CD4-positive, alpha-beta T cell treated with Interleukin-12 subunit alpha and Interleukin-12 subunit beta, for 1 hour (primary cell): Measurements from ENCODE around the gene SVEP1.

Source experiments
- DNase-seq: peaks from one replicate; pipeline ENCODE4 v3.0.0-alpha.2; 2020

The SVEP1 gene

DNA sequence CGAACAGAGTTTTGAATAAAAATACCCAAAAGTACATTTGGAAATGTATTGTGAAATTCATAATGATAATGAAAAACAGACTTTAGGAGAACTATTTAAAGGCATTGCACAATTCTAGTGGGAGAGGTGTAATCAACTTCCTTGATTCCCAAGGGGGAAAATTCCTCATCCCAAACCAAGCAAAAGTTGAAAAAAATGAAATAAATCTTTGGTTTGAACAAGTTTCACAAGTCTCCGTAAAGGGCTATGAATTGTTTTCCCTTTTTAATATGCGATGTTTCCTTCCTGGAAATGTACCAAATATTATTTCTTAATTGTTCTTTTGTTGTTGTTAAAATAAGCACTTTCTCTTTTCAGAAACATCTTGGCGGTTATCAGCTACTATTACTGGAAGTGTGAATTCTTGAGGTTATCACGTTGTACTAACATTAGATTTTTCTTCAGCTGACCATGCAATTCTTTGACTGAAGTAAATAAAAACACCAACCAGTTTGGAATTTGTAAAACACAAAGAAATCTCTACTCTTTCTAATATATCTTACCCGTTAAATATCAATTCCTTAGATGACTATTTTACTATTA is 59.3 kb downstream of the SVEP1 start:
- no peak for DNase-seq

- DNase-seq = no peak
Observed at GRCh38 chr9:110517483-110517882, 62.1 kb downstream of the SVEP1 start.

- no peak for DNase-seq
Observed at GRCh38 chr9:110514897-110515296, 64.6 kb downstream of the SVEP1 start.

- no peak for DNase-seq
Observed at GRCh38 chr9:110512817-110513216, 66.7 kb downstream of the SVEP1 start.

GRCh38 chr9:110509792-110510191 is 69.7 kb downstream of the SVEP1 start:
- no peak for DNase-seq

GRCh38 chr9:110502842-110503241 is 76.7 kb downstream of the SVEP1 start:
- DNase-seq = no peak

DNA sequence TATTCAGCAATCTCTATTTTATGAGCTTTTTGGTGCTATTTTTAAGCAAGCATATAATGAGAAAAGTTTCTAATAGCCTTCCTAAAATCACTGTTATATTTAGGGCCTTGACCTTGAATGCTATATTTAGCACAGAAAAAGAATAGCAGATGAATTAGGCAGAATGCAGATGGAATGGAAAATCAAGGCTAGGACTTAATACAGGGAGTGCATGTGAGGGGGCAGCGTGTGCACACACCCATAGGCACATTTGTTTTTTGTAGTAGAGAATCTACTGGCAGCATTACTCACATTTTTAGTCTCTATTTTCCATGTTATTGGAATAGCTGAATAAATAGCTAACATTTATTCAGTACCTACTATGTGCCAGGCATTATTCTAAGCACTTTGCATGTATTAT is 79.9 kb downstream of the SVEP1 start:
- no peak for DNase-seq

GRCh38 chr9:110487196-110487595 is 92.3 kb downstream of the SVEP1 start:
- no peak for DNase-seq

GRCh38 chr9:110486218-110486617 is 93.3 kb downstream of the SVEP1 start:
- DNase-seq = no peak

DNA sequence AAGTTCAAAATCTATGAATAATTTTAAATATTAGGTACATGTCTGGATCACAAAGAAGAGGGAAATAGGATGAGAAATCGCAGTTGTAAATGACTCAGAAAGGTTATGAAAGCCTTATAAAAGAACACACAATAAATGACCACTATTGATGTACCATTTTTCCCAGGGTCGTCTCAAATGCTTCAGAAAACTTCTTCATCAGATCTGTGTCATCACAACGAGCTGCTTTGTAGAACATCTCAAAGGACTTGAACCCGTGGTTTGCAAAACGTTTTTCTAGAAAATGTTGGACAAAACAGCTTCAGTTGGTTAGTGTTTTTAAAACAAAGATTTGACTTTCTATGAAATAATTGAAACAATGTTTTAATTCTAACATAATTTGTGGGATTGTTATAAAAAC is 100.1 kb downstream of the SVEP1 start:
- no peak for DNase-seq

DNA sequence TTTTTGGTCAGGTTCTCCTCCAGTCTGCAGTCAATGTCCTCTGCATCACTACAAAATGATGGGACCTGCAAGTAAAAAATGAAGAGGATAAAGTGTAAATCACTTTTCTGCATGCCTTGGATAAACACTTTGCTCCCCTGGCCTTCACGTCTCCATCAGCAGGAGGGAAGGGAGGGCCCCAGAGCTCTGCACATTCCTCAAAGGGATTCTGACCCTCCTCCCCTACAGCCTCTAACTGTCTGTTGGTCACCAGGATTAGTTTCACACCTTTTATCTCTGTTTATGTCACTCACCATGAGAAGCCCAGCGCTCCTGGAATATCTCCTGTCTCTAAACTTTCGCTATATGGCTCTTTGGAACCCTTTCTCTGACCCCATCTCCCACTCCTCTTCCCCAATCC is 103.3 kb downstream of the SVEP1 start:
- no peak for DNase-seq

DNA sequence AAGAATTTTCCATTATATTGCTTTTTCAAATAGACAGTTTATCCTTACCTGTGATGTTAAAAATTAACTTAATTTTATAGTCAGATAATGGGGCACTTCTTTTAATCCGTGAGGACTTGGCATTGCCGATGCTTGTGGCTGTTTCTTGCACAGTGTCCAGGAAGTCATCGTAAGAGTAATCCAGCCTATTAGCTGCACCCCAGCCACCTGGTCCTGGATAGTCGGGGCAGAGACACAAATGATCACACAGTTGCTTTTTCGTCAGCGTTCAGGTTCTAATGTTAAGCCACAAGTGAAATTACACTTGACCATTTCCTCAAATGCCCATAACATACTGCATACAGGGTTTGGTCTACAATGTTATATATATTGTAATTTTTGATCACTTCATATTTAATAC is 107.4 kb downstream of the SVEP1 start:
- no peak for DNase-seq

DNA sequence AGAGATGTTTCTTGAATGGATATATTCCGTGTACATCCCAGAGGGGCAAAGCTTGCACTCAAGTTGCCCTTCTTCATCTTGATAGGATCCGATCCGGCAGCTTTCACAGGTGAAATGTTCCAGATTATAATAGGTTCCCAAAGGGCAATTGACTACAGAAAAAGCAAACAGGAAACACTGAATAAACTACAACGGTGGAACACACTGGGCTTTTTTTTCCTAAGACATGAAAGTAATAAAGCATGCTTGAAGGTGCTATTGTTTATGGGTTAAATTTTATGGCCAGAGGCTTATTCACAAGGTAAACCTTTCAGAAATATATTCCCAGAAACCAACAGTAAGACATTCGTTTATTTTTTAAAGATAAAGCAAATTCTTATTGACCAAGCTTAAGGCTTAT is 110.6 kb downstream of the SVEP1 start:
- no peak for DNase-seq

GRCh38 chr9:110465190-110465589 is 114.4 kb downstream of the SVEP1 start:
- no peak for DNase-seq

- DNase-seq = no peak
Observed at GRCh38 chr9:110464321-110464720, 115.2 kb downstream of the SVEP1 start.

DNA sequence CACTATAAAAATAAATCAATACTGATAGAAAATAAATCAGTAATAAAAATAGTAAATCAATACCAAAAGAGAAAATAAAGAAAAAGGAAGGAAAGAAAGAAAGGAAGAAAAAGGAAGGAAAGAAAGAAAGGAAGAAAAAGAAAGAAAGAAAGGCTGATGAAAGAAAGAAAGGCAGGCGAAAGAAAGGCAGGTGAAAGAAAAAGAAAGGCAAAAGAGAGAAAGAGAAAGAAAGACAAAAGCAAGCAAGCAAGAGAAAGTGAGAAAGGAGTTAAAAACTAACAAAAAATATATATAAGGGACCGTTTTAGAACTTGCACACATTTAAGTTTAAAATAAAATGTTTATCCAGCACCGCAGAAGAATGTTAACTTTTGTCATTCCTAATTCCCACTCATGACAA is 116.0 kb downstream of the SVEP1 start:
- no peak for DNase-seq

DNA sequence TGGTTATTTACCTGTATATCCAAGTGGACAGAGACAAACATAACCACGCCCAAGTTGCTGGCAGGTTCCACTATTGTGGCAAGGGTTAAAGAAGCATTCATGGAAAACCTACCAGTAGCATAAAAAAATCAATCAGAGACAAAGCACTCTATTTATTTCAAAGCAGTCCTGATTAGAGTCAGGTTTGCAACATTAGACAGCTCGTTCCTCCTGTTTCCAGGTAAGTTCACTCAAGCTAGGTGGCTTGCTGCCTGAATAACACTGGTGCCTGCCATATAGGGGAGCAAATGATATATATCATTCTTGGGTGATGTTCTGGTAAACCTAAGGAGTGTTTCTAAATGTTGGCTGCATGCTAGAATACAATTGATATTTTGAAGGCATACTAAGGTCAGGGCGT is 122.3 kb downstream of the SVEP1 start:
- no peak for DNase-seq

DNA sequence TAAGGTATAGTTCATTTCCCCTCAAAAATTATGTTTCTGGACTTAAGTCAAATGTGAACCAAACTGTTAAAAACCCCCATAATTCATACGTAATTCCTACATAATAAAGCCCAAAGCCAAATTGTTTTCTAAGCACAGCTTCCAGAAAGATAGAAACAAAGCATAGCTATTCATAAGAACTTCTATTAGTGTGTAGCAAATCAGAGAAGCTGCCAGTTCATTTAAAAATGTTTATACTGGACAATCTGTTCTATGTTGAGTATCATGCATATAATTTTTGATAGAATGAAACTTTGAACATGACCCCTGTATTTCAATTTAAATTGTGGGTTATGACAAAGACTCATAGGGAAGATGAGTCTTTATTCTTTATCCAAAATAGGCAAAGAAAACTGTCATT is 122.9 kb downstream of the SVEP1 start:
- DNase-seq = no peak

DNA sequence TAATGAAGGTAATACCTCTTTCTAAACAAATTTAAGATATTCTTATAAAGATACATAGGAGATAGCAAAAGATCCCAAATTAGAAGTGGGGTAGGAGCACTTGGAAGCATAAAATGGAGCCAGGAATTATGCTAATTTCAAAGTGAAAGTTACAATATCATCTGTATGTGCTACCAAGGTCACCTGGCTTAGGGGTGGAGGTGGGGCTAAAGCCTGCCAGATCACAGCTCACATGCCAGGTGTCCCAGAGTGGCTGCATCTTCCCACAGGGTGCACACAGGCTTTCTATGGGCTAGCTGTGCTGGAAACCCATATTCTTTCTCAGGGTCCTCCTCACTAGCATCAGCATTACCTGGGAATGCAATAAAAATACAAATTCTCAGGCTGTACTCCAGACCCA is 123.7 kb downstream of the SVEP1 start:
- DNase-seq = no peak

DNA sequence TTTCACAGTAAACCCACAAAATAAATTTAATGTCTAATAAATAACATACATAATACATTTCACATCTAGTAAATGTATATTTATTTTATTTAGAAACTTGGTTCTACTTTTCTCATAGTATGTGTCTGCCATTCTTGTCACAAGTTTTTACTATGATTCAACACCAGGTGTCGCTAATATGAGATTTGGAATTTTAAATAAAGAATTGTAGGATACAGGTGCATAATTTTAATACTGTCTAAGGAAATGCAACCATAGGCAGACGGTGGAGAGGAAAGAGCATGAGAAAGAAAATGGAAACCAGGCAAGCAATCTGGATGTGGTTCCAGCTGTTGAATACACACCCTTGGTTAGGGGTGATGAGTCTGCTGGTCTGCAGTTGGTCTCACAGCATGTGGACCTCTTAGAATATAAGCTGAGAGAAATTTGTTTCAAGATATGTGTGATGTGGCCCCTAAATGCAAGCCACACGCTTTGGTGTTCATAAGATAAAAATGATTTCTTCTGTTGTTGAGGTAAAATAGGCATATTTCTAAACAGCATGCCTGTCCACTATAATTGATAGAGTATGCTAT is 127.2 kb downstream of the SVEP1 start:
- DNase-seq = no peak

- no peak for DNase-seq
Observed at GRCh38 chr9:110451726-110452125, 127.8 kb downstream of the SVEP1 start.

DNA sequence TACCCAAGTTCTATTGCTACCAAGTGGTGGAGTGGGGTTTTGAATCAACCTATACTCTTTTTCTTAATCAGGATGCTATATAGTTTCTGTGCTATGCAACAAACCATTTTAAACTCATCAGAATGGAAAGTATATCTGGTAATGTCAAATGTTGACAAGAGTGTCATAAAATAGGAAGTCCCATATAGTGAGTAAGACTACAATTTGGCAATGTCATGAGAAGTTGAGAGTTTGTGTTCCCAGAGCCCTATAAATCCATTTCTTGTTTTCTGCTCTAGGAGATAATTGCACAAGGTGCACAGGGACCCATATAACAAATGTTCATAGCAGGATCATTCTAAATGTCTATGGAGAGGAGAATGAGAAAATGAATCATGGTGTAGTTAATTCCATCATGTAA is 132.1 kb downstream of the SVEP1 start:
- no peak for DNase-seq

GRCh38 chr9:110446171-110446570 is 133.4 kb downstream of the SVEP1 start:
- DNase-seq = no peak

DNA sequence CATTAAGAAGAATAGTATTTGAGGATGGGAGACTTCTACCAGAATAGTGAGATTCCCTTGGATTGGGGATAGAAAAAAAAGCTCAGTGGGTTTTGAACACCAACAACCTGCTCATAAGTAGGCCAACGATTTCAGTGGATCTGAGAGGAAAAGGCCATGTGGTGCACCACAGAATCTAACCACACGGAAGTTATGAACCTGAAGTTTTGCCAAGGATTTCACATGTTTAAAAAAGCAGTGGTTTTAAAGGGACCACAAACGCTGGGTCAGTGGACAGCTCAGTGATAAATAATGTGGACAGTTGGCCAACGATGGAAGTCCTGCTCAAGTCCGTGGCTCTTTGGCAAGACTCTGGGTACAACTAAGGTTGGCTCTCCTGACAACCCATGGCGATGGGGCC is 134.6 kb downstream of the SVEP1 start:
- no peak for DNase-seq

- DNase-seq = no peak
Observed at GRCh38 chr9:110443866-110444220, 135.7 kb downstream of the SVEP1 start.
